GM19397 (cell line): Measurements from ENCODE around the gene STK11IP.

ENCODE experiments used
- ATAC-seq: cut with Tn5 transposase; IDR thresholded peaks from one replicate; pipeline ENCODE4 v1.9.1; 2021; ENCODE audit warnings: mild to moderate bottlenecking, moderate library complexity; ENCODE audit not compliant: unreplicated experiment

The STK11IP gene, protein sequence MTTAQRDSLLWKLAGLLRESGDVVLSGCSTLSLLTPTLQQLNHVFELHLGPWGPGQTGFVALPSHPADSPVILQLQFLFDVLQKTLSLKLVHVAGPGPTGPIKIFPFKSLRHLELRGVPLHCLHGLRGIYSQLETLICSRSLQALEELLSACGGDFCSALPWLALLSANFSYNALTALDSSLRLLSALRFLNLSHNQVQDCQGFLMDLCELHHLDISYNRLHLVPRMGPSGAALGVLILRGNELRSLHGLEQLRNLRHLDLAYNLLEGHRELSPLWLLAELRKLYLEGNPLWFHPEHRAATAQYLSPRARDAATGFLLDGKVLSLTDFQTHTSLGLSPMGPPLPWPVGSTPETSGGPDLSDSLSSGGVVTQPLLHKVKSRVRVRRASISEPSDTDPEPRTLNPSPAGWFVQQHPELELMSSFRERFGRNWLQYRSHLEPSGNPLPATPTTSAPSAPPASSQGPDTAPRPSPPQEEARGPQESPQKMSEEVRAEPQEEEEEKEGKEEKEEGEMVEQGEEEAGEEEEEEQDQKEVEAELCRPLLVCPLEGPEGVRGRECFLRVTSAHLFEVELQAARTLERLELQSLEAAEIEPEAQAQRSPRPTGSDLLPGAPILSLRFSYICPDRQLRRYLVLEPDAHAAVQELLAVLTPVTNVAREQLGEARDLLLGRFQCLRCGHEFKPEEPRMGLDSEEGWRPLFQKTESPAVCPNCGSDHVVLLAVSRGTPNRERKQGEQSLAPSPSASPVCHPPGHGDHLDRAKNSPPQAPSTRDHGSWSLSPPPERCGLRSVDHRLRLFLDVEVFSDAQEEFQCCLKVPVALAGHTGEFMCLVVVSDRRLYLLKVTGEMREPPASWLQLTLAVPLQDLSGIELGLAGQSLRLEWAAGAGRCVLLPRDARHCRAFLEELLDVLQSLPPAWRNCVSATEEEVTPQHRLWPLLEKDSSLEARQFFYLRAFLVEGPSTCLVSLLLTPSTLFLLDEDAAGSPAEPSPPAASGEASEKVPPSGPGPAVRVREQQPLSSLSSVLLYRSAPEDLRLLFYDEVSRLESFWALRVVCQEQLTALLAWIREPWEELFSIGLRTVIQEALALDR

DNA sequence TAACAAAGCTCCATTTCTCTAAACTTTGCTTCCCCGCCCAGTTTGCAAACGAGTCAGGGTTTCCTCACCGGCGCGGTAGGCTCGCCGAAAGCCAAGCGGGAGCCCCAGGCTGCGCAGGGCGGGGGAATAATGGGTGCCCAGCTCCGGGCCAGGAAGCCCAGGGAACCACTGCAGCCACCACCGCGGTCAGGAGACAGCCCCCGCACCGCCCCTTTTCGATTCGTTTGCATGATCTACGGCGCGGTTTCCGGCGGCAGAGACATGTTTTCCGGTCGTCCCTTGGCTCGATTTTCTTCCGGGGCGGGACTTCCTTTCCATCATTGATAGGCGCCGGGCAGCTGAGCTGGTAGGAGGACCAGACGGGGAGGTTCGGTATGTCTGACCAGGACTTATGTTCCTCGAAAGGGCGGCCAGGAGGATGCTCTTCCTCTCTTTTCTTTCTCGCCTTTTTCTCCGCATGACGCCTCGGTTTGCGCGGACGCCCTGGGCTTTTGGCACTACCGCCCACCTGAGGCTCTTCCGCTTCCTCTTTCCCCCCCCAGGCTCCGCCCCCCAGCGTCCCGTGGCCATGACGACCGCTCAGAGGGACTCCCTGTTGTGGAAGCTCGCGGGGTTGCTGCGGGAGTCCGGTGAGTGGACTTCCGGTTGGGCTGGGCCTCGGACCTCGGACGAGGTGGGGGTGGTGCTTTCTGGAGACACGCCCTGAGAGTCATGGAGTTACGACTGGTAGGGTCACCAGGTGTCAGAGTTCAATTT, at the start of gene STK11IP:
TSS of gene STK11IP (plus strand) at position 306 of the 756 bp plus-strand sequence. CDS start at position 569, 263 bp downstream.
- peak; percentile 92 for ATAC-seq

DNA sequence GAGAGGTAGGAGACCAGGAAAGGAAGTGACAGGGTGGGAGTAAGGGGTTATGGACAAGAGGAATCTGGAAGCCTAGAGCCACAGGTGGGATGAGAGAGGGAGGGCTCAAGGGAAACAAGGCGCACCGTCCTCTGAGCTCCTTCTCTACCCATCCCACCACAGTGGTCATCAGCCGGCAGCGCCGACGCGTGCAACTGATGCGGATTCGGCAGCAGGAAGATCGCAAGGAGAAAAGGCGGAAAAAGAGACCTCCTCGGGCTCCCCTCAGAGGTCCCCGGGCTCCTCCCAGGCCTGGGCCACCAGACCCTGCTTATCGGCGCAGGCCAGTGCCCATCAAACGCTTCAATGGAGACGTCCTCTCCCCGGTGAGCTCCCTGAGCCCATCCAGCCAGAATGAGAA, 48.7 kb upstream of the STK11IP start:
- no peak for ATAC-seq

DNA sequence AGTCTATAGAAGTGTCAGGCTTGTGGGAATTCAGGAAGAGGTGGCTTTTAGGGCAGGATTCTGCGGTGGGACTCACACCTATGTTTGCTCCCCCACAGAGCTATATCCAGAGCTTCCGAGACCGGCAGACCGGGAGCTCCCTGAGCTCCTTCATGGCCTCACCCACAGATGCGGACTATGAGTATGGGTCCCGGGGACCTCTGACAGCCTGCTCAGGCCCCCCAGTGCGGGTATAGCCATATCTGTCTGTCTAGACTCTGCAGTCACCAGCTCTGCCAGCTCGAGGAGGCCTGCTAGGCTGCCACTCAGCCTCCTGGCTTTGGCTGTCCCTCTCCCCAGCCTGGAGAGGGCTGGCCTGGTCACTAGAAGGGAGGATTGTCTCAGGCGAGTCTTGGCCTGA, 48.0 kb upstream of the STK11IP start:
- ATAC-seq, result no peak

DNA sequence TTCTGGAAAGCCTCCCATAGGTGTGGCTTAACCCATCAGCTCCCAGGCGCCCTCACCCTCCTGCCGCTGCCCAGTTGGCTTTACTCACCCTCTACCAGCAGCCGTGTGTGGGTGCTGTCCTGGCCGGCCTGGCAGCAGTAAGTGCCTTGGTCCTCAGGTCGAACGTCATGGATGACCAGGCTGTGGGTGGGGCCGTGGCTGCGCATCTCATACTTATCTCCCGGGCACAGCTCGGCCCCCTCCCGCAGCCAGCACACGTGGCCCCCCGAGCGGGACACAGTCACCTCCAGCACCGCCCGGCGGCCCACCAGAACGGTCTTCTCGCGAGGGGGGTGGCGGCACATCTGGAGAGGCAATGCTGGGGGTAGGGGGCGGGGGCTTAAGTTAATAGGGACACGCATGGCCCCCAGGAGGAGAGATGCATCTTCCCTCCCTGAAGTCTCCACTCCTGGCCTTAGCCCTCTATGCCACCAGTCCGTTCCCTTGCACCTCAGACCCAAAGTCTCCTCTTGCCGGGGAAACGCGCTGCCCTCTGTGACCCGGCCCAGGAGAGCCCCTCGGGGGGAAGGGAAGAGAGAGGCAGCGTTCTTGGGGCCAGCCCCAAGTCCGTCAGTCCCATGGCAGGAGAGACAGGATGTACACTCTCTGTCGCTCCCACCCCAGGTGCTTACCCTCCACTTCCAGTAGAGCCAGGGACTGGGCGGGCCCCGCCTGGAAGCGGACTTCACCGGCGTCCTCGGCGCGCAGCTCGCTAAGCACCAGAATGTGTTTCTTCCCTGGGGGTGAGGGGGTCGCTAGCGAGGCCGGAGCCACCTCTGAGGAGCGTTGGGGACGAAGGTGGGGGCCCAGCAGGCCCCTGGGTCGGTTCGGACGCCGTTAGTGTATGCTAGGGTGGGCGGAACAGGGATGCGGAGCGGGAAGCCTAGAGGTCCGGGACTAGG, 45.9 kb upstream of the STK11IP start:
- peak; percentile 19 for ATAC-seq

DNA sequence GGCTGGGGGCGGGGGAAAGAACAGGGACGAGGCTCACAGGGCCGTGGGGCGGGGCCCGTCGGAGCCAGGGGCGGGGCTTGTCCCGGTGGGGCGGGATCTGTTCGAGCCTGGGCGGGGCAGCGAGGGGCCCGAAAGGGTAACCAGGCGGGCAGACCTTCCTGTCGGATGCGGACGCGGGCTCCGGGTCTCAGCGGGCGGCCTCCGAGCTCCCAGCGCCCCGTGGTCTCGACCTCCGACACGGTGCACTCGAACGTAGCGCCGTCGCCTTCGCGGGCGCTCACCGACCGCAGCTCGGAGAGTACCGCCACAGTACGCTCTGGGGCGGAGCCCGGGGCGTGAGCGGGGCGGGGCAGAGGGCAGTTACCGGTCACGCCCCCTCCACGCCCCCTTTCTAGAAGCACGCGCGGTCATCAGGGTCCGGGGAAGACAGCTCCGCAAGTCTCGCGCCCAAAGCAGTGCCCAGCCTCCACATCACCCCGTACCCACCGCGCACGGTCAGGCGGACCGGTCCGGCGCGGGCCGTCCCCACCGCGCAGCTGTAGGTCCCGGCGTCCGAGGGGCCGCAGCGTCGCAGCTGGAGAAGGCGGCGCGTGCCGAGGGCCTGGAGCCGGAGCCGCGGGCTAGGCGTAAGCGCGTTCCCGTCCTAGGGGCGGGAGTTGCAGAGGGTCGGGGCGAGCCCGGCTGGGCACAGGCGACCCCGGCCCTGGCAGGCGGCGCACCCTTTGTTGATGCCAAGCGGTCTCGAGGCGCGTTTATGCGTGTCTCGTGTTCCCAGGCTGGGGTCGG, 45.1 kb upstream of the STK11IP start:
- ATAC-seq, result peak; percentile 94

DNA sequence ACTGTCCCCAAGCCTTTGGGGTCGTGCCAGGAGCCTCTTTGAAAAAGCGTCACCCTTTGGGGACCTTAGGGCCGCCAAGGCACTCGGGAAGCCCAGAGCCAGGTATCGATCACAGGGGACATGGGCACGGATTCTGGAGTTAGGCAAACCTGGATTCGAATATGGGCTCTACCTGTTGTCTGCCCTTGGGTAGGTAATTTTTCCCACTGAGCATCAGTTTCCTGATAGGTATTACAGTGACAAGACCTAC, 44.6 kb upstream of the STK11IP start:
- ATAC-seq, result no peak

DNA sequence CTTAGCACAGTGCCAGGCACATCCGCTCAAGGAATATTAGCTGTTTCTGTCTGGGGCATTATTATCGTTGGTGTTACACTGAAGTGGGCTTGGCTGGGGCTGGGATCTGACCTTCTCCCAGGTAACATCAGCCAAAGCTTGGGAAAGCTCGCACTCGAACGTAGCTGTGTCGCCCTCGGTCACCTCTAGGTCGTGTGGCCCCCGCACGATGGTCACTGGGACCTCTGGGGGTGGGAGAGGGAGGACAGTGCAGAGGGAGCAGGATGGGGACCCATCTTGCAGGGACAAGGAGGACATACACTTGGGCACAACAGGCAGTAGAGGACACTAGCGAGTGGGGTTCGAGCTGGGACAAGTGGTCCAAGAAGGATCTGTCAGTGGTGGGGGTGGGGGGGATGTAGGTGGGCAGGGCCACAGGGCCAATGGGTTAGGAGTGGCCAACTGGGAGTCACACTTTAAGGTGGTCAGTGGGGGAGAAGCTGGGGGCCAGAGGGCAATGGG, 44.1 kb upstream of the STK11IP start:
- no peak for ATAC-seq

DNA sequence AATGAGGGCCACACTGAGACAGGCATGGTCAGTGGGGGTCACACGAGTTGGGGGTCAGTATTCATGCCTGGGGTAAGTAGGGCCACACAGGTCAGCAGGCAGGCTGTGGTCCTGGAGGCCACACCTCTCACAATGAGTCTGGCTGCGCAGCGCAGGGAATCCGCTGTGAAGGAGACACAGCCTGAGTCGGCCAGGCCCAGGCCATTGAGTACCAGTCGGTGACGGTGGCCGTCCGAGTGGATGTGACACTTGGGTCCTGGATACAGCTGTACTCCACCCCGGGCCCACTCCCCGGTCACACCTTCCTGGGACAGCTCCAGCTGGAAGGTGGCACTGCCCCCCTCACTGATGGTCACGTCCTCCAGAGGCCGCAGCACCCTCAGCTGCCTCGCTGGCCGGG, 43.3 kb upstream of the STK11IP start:
- ATAC-seq, result no peak

DNA sequence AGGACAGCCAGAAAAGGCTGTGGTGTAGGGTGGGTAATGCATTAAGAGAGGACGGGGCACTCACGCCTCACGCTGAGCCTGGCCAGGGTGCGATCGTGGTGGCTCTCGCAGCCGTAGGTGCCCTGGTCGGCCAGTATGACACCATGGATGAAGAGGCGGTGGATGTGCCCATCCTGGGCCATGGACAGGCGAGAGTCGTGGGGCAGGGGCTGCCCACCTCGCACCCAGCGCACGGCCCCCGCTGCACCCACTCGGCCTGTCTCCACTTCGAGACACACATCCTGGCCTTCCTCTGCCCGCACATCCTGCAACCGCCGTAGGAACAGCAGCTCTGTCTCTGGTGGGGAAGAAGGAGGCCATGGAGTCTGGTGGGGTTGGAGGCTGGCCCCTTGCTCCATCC, 41.7 kb upstream of the STK11IP start:
- ATAC-seq, result no peak

DNA sequence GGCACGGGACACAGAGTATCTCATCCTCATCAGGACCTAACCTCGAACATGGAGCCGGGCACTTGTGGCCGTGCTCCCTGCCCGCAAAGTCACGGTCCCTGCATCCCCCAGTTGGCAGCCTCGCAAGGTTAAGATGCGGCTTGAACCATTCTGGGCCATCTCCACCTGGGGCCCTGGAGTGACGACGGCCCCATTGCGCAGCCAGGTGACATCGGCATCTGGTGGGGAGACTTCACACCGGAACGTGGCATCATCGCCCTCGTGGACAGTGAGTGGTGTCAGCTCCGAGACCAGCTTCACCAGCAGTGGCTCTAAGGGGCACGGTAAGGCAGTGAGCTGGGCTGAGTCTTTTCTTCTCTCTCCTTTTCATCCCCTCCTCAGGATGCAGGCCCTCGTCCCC, 41.2 kb upstream of the STK11IP start:
- no peak for ATAC-seq

DNA sequence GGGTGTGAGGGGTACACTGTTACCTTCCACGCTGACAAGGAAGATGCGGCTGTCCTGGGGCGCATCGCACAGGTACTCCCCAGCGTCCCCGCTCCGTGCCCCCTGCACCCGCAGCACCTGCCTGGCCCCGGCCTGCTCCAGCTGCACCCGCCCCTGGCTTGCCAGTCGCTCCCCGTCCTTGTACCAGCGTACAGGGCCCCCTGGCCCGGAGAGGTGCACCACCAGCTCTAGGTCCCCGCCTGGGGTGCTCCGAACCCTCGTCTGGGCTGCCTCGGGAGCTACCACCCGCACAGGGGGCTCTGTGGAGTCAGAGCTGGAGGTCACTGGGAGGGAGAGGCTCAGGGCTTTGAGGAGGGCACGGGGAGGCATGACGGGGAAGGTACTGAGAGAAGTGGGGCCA, 40.3 kb upstream of the STK11IP start:
- no peak for ATAC-seq

DNA sequence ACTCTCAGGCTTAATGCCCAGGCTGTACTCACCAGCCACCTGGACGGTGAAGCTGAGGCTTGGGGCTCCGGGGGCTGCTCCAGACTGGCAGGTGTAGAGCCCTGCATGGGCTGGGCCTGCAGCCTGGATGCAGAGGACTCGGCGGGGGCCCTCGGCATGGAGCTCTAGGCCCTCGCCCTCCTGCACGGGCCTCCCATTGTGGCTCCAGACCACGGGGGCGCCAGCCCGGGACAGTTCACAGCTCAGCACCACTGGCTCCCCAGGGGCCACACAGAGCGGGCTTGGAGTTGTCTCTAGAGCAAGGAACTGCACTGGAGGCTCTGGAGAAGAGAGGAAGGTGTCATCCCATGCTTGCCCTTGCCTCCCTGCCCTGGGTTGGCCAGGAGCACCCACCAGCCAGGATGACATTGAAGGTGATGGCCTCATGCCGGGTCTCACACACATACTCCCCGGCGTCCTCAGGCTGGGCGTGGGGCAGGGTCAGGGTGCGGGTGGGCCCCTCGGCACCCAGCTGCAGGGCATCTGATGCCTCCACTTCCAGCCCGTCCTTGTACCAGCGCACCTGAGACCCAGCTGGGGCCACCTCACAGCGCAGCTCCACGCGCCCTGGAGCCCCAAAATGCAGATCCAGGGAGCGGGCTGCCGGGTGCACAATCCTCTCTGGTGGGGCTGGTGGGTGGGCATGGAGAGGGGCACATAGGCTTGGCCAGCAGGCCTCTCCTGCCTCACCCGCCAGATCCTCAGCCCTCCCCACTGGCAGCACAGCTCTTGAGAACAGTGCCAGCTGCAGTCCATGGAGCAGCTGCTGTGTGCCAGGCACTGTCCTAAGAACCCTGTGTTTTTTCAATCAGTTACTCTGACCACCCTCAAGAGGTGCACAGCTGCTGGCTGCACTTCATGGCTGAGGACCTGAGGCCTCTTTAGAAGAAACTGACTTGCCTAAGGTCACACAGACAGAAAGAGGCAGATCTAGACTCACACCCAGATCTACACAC, 39.6 kb upstream of the STK11IP start:
- no peak for ATAC-seq

DNA sequence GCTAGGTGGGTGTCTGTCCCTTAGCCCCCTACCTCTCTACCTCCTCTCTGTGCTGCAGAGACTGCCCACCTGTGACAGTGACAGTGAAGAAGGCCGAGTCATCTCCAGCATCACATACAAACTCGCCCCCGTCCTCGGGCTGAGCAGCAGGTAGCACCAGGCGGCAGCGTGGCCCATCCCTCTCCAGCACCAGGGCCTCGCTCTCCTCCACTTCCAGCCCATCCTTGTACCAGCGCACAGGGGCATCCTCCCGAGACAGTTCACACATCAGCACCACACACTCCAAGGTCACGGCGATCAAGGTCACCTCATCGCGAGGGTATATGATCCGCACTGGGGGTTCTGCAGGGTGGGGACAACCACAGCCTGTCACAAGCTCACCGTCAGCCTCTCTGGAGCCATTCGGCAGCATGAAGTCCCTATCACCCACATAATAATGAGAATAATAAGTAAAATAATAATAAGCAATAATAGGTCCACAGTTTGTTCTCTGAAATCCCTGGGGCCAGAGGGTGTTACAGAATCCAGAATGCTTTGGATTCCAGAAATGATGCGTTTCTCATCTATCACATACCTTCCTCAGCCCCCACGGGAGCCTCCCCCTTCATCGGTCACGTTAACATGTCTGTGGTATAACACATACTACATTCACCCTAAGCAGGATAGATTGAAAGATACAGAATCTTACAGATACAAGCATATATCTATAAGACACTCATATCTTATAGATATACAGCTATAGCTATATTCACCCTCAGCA, 38.3 kb upstream of the STK11IP start:
- no peak for ATAC-seq

DNA sequence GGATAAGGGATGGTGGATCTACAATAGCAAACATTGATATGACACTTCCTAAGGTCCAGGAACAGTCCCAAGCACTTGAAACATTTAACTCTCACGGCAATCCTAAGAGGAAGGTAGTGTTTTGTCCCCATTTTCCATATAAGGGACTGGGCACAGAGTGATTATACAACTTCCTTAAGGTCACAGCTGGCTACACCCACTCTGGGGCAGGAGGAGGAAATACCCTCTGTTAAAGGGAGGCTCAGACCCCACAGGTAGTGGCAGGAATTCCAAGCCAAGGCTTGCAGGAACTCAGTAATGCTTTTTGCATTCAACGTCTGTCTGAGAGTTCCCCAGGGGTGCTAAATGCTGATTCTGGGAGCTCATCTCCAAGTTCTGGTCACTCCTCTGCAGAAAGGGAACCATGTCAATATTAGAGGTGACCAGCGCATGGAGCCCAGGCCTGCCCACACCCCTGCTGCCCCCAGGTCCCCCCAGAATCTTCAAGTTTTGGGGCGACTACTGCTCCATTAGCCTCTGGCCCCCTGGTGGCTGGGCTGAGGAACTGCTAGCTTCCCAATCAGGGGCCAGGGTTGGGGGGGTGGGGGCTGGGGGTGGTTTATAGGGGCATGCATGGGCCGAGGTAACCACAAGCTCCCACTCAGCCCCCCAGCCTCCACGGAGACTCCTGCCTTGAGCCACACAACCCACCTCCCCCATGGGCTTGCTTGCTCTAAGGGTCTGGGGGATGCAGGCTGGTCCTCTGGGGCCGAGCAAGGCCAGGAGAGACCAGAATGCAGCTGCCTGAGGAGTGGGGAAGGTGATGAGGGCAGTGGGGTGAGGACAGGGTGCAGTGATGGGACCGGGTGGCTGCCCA, 37.4 kb upstream of the STK11IP start:
- ATAC-seq, result no peak

DNA sequence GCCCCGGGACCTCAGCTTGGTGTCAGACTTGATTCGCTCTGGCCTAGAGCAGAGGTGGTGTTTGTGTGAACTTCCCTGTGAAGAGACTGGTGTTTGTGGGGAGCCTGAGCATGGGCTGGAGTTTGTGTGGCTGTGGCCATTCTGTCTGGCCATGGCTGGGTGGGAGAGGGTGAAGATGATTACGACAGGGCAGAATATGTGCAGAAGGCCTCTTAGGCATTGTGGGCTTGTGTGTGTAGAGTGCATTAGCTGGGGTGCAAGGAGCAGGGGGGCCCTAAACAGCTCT, 36.8 kb upstream of the STK11IP start:
- no peak for ATAC-seq
